Keratinocyte (primary cell): ENCODE data around the gene GID8. TPM values are rescaled to one million over a fixed set of nuclear protein-coding genes. Genes with fewer than 3 reads are reported as not detected.

ENCODE experiments used
- DNase-seq: peaks from one replicate; pipeline ENCODE4 v3.0.0-alpha.2; 2011; ENCODE audit warnings: low read depth, missing footprints, low spot score
- FAIRE-seq: peaks from 2 replicates; lab custom pipeline; 2011; peaks lifted over from hg19 to GRCh38; lab: Jason Lieb, UNC
- H2AFZ ChIP-seq: 2 replicates; pipeline ENCODE4 v1.6.0; 2012; ENCODE audit warnings: low read length, control low read depth, inconsistent platforms; ENCODE audit not compliant: control insufficient read depth
- H3K27ac ChIP-seq: 2 replicates; pipeline ENCODE4 v1.5.1; 2011; ENCODE audit warnings: low read length; ENCODE audit not compliant: control insufficient read depth, insufficient read depth
- H3K27me3 ChIP-seq: 3 replicates; pipeline ENCODE4 v1.6.0; 2011; ENCODE audit warnings: low read length; ENCODE audit not compliant: control insufficient read depth, insufficient read depth; ENCODE audit errors: extremely low read depth
- H3K36me3 ChIP-seq, 2 experiments: 2 replicates in 1 of 2; 3 replicates in 1 of 2; pipeline ENCODE4 v1.5.1; 2011; ENCODE audit warnings: low read length in 2 of 2, mild to moderate bottlenecking in 1 of 2; ENCODE audit not compliant: control insufficient read depth in 2 of 2, insufficient read depth in 2 of 2; ENCODE audit errors: extremely low read depth in 1 of 2
- H3K4me1 ChIP-seq: 3 replicates; pipeline ENCODE4 v1.5.1; 2011; ENCODE audit warnings: low read length; ENCODE audit not compliant: control insufficient read depth, insufficient read depth; ENCODE audit errors: extremely low read depth
- H3K4me2 ChIP-seq: 3 replicates; pipeline ENCODE4 v1.6.0; 2011; ENCODE audit warnings: low read depth, low read length; ENCODE audit not compliant: control insufficient read depth, insufficient read depth; ENCODE audit errors: extremely low read depth
- H3K4me3 ChIP-seq, 3 experiments: fragments of 200-600 bp in 1 of 3; sonication (generic) in 1 of 3; 2 replicates in 2 of 3; 3 replicates in 1 of 3; pipeline ENCODE4 v1.5.1; 2011 to 2016; ENCODE audit warnings: low read length in 3 of 3, mild to moderate bottlenecking in 3 of 3, control low read depth in 2 of 3, inconsistent platforms in 1 of 3, low read depth in 1 of 3, mixed read lengths in 1 of 3, mixed run types in 1 of 3, moderate library complexity in 1 of 3; ENCODE audit not compliant: control insufficient read depth in 2 of 3, insufficient read depth in 2 of 3; ENCODE audit errors: extremely low read depth in 1 of 3
- H3K79me2 ChIP-seq: 2 replicates; pipeline ENCODE4 v1.6.0; 2012; ENCODE audit warnings: low read length; ENCODE audit not compliant: control insufficient read depth, insufficient read depth
- H3K9ac ChIP-seq: 3 replicates; pipeline ENCODE4 v1.6.0; 2011; ENCODE audit warnings: low read length; ENCODE audit not compliant: control insufficient read depth, insufficient read depth; ENCODE audit errors: extremely low read depth
- H3K9me1 ChIP-seq: 3 replicates; pipeline ENCODE4 v1.6.0; 2011; ENCODE audit warnings: low read length; ENCODE audit not compliant: control insufficient read depth, insufficient read depth; ENCODE audit errors: extremely low read depth
- H3K9me3 ChIP-seq: 2 replicates; pipeline ENCODE4 v1.5.1; 2012; ENCODE audit warnings: low read depth, low read length; ENCODE audit not compliant: control insufficient read depth
- H4K20me1 ChIP-seq: 3 replicates; pipeline ENCODE4 v1.6.0; 2011; ENCODE audit warnings: low read length; ENCODE audit not compliant: control insufficient read depth, insufficient read depth; ENCODE audit errors: extremely low read depth
- CTCF ChIP-seq, 3 experiments: IDR thresholded peaks in 1 of 3; conservative IDR thresholded peaks in 1 of 3; optimal IDR thresholded peaks in 1 of 3; 2 replicates in 2 of 3; 3 replicates in 1 of 3; pipeline versions ENCODE3 to v1.5.1; 2011; ENCODE audit warnings: low read length in 3 of 3, mild to moderate bottlenecking in 3 of 3, moderate library complexity in 2 of 3, control low read depth in 1 of 3, inconsistent platforms in 1 of 3; ENCODE audit not compliant: insufficient read depth in 2 of 3; ENCODE audit errors: extremely low read depth in 1 of 3
- EZH2 ChIP-seq: IDR thresholded peaks from one replicate; pipeline ENCODE4 v1.6.1; 2012; ENCODE audit warnings: inconsistent platforms, mild to moderate bottlenecking, low read length, moderate library complexity
- dilution Hi-C: fragments of 300-500 bp; cut with MboI; formaldehyde crosslinking; loops from one replicate; pipeline ENCODE4 v1.7.0; 2020; ENCODE audit warnings: low sequenced_read_pairs; ENCODE audit not compliant: extremely low pct_ligation_motif_present
- polyA plus RNA-seq, 5 experiments: library from polyadenylated mRNA; depleted of rRNA in 3 of 5; stranded (reverse) in 3 of 5; stranded (forward) in 1 of 5; unstranded in 1 of 5; fragments of >200 nt; gene quantifications; 1 replicate in 1 of 5; 2 replicates in 3 of 5; 3 replicates in 1 of 5; pipeline versions ENCODE4 v1.2.1 to v1.2.3, GENCODE V29; 2011 to 2012; ENCODE audit warnings: missing spikeins in 2 of 5, low read depth in 1 of 5, low replicate concordance in 1 of 5

Gene GID8
- polyA plus RNA-seq, 1 donor (not counting 4 experiments of a cell fraction or from before 2014, with no cell fraction given), result 23.7 TPM

DNA sequence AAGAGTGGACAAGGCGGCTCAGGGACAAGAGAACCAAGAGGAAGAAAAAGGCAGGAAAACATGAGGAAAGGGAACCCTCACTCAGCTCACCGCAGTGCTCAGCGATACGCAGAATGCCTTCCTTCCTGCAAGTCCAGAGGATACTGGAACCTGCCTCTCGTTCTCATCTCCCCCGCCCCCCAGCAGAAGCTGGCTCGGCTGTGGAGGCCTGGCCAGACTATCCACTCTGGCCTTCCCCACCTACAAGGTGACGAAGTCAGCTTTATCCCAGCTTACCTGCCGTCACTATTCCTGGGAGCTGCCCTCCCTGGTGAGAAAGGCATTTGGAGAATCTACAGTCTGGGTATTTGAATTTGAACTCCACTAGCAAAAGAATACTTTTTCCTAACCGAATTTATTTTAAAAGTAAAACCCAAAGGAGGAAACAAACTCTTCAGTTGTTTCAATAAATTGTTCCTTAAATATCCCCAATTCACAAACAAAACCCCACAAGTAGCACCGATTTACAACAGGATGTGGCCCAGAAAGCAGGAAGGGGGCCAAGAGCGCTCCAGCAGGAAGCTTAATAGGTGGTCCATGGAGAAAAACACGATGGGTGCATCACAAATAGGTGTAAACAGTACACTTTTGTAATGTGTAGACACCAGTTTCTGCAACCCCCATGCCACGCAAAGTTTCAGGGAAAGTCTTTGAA is 9.6 kb upstream of the GID8 start:
- no peak for FAIRE-seq

GRCh38 chr20:62929051-62929538 is 8.9 kb upstream of the GID8 start:
- no peak for DNase-seq
- Histone ChIP-seq H3K9me1 (no peaks in the 10 kb centered on the region), H3K4me3 (peak overlapping the region; percentile 39 to 65 (median 56)), H3K27ac (peak overlapping the region; percentile 62), H3K79me2 (peaks cover 91% of the 10 kb centered on the region), H4K20me1 (peaks cover 6% of the 10 kb centered on the region), H3K4me2 (peak overlapping the region; percentile 87), H3K9ac (peak overlapping the region; percentile 58), H3K27me3 (no peaks in the 10 kb centered on the region), H3K4me1 (peaks cover 22% of the 10 kb centered on the region), H3K36me3 (peaks cover 5 to 8% of the 10 kb centered on the region in 2 experiments), H3K9me3 (no peaks in the 10 kb centered on the region), H2AFZ (no peak overlapping the region)
- no peak for FAIRE-seq
- dilution Hi-C loops, result no loop called here
- TF ChIP-seq EZH2 (no peak), CTCF (optimal IDR thresholded peaks at IDR 0.05 in 1 of 3, IDR thresholded peaks at IDR 0.05 in 1 of 3, conservative IDR thresholded peaks at IDR 0.05 in 1 of 3; ENCODE audit: extremely low read depth in 1 of 3, insufficient read depth in 2 of 3, low read length in 3 of 3) (no peak)

More for the DNA sequence above, 9.6 kb upstream of the GID8 start:
- DNase-seq, result no peak
- Histone ChIP-seq H3K27me3 (no peaks in the 10 kb centered on the region), H3K9me3 (no peaks in the 10 kb centered on the region), H3K36me3 (peaks cover under 1 to 1% of the 10 kb centered on the region in 2 experiments), H4K20me1 (peaks cover 12% of the 10 kb centered on the region), H3K27ac (peak overlapping the region; percentile 62), H3K9ac (peak overlapping the region; percentile 58), H2AFZ (no peak overlapping the region), H3K4me3 (peak overlapping the region; percentile 39 to 65 (median 55)), H3K9me1 (no peaks in the 10 kb centered on the region), H3K79me2 (peaks cover 91% of the 10 kb centered on the region), H3K4me2 (peak overlapping the region; percentile 87), H3K4me1 (peaks cover 29% of the 10 kb centered on the region)
- TF ChIP-seq EZH2 (no peak), CTCF (optimal IDR thresholded peaks at IDR 0.05 in 1 of 3, IDR thresholded peaks at IDR 0.05 in 1 of 3, conservative IDR thresholded peaks at IDR 0.05 in 1 of 3; ENCODE audit: extremely low read depth in 1 of 3, insufficient read depth in 2 of 3, low read length in 3 of 3) (no peak)
- dilution Hi-C loops, result no loop called here
